HepG2 (cell line): ENCODE measurements around the gene ATP13A5. TPM values are rescaled to one million over a fixed set of nuclear protein-coding genes. Genes with fewer than 3 reads are reported as not detected.

Experiments used
- AGO1 ChIP-seq: fragments of 200-400 bp; formaldehyde crosslinking; IDR thresholded peaks from 2 replicates; pipeline ENCODE4 v1.6.1; 2017; ENCODE audit warnings: mild to moderate bottlenecking, low read depth, low read length, moderate library complexity; ENCODE audit not compliant: poor library complexity, severe bottlenecking
- AKNA ChIP-seq: sonication (generic); formaldehyde crosslinking; IDR thresholded peaks from 2 replicates; pipeline ENCODE4 v1.4.0; 2020; ENCODE audit warnings: missing genetic modification reagents, borderline replicate concordance
- ATAD3A ChIP-seq: sonication (generic); formaldehyde crosslinking; IDR thresholded peaks from 2 replicates; pipeline ENCODE4 v1.4.0; 2020; ENCODE audit warnings: missing genetic modification reagents
- CREB1 ChIP-seq, 2 experiments: fragments of 450-650 bp in 1 of 2; IDR thresholded peaks; 2 replicates each; pipeline ENCODE4 v1.6.1; 2016 to 2017; ENCODE audit warnings: control low read depth in 1 of 2, mild to moderate bottlenecking in 1 of 2, missing compliant biosample characterization in 1 of 2, missing genetic modification characterization in 1 of 2
- GZF1 ChIP-seq: sonication (generic); formaldehyde crosslinking; IDR thresholded peaks from 2 replicates; pipeline ENCODE4 v1.5.1; 2020; ENCODE audit warnings: mild to moderate bottlenecking, missing genetic modification reagents
- NR0B2 ChIP-seq: sonication (generic); formaldehyde crosslinking; IDR thresholded peaks from 2 replicates; pipeline ENCODE4 v1.4.0; 2020; ENCODE audit warnings: mild to moderate bottlenecking, missing genetic modification reagents
- SIN3A ChIP-seq: IDR thresholded peaks from 2 replicates; pipeline ENCODE4 v1.6.1; 2011; ENCODE audit warnings: low read depth, mild to moderate bottlenecking, control low read depth, low read length, borderline replicate concordance
- ZBTB40 ChIP-seq, 2 experiments: fragments of 450-650 bp in 1 of 2; sonication (generic) in 1 of 2; formaldehyde crosslinking in 1 of 2; IDR thresholded peaks; 2 replicates each; pipeline versions ENCODE4 v1.6.1 to v1.8.0; 2016 to 2022; ENCODE audit warnings: antibody characterized with exemption in 1 of 2, mild to moderate bottlenecking in 1 of 2, missing genetic modification reagents in 1 of 2
- ZBTB42 ChIP-seq: sonication (generic); formaldehyde crosslinking; IDR thresholded peaks from 2 replicates; pipeline ENCODE4 v1.5.0; 2020; ENCODE audit warnings: mild to moderate bottlenecking, missing genetic modification reagents
- ZBTB8A ChIP-seq: sonication (generic); formaldehyde crosslinking; IDR thresholded peaks from 2 replicates; pipeline ENCODE4 v1.4.0; 2020; ENCODE audit warnings: mild to moderate bottlenecking, low read depth, missing genetic modification reagents, borderline replicate concordance
- ZNF280D ChIP-seq: sonication (generic); formaldehyde crosslinking; IDR thresholded peaks from 2 replicates; pipeline ENCODE4 v1.5.1; 2020; ENCODE audit warnings: mild to moderate bottlenecking, missing genetic modification reagents
- polyA plus RNA-seq, 8 experiments: library from polyadenylated mRNA; depleted of rRNA in 3 of 8; stranded (reverse) in 7 of 8; unstranded in 1 of 8; fragments of >200 nt; fragmentation: Illumina TruSeq in 4 of 8; extraction: Trizol in 4 of 8; gene quantifications; 2 replicates each; pipeline versions ENCODE4 v1.2.1 to v1.2.3, GENCODE V29; 2011 to 2016; ENCODE audit warnings: low read depth in 4 of 8, missing spikeins in 1 of 8, mixed read lengths in 1 of 8; ENCODE audit not compliant: insufficient read depth in 1 of 8
- total RNA-seq, 5 experiments: library from RNA; depleted of rRNA; stranded (reverse); fragments of >200 nt; fragmentation: Illumina TruSeq; extraction: Trizol; gene quantifications; 2 replicates each; pipeline ENCODE4 v1.2.3, GENCODE V29; 2016; ENCODE audit warnings: low read depth in 1 of 5

The ATP13A5 gene
- total and polyA plus RNA-seq, 2 of the 13 experiments (the other 11 are each of a cell fraction or from before 2014, with no cell fraction given) = not detected

GRCh38 chr3:193416629-193417028 is 38.1 kb upstream of the ATP13A5 start (continued):
- no peak for TF ChIP-seq ZBTB40 (IDR thresholded peaks at IDR 0.05)
- no peak for TF ChIP-seq ZBTB40 (CRISPR knock-in tag; IDR thresholded peaks at IDR 0.05)
- no peak for TF ChIP-seq ZNF280D (CRISPR knock-in tag)
- TF ChIP-seq AGO1 = no peak
- TF ChIP-seq ZBTB42 (CRISPR knock-in tag) = no peak
- no peak for TF ChIP-seq SIN3A
- no peak for TF ChIP-seq GZF1 (CRISPR knock-in tag)
- TF ChIP-seq NR0B2 = no peak
- TF ChIP-seq CREB1 (IDR thresholded peaks at IDR 0.05) = no peak
- no peak for TF ChIP-seq CREB1 (CRISPR knock-in tag; IDR thresholded peaks at IDR 0.05)
- TF ChIP-seq ATAD3A (CRISPR knock-in tag) = no peak
- TF ChIP-seq ZBTB8A (CRISPR knock-in tag) = no peak
- no peak for TF ChIP-seq AKNA (CRISPR knock-in tag)
